Activated naive CD4-positive, alpha-beta T cell treated with anti-CD3 and anti-CD28 coated beads for 36 hours (primary cell): Measurements from ENCODE around the gene AMER3. TPM values are rescaled to one million over a fixed set of nuclear protein-coding genes. Genes with fewer than 3 reads are reported as not detected.

ENCODE experiments used
- CTCF ChIA-PET: fragments of 350-600 bp; sonication (Branson Sonifier 250); formaldehyde crosslinking; loops from one replicate; lab custom pipeline; 2021; ENCODE audit warnings: antibody characterized with exemption; lab: Charles Lee
- DNase-seq: peaks from one replicate; pipeline ENCODE4 v3.0.0-alpha.2; 2020
- H3K27ac Mint-ChIP-seq: one replicate; pipeline ENCODE4 v1.8.0; 2021; ENCODE audit warnings: mild to moderate bottlenecking, mixed read lengths
- H3K27me3 Mint-ChIP-seq: one replicate; pipeline ENCODE4 v1.8.0; 2021; ENCODE audit warnings: low read depth, mixed read lengths
- H3K36me3 Mint-ChIP-seq: one replicate; pipeline ENCODE4 v1.8.0; 2021; ENCODE audit warnings: low read depth, mixed read lengths
- H3K4me1 Mint-ChIP-seq: one replicate; pipeline ENCODE4 v1.8.0; 2021; ENCODE audit warnings: low read depth, mixed read lengths
- H3K4me3 Mint-ChIP-seq: one replicate; pipeline ENCODE4 v1.8.0; 2021; ENCODE audit warnings: mild to moderate bottlenecking, moderate library complexity, mixed read lengths
- H3K9me3 Mint-ChIP-seq: one replicate; pipeline ENCODE4 v1.8.0; 2021; ENCODE audit warnings: mixed read lengths
- intact Hi-C: fragments of 100-400 bp; cut with micrococcal nuclease; formaldehyde crosslinking; loops from one replicate; pipeline ENCODE4 v1.15.1; 2023
- total RNA-seq, 2 experiments: library from RNA; stranded (reverse); gene quantifications; one replicate each; pipeline ENCODE4 v1.2.3, GENCODE V29; 2021

The AMER3 gene
- total RNA-seq, 2 experiments from 2014 or later: not detected

- intact Hi-C loops: no loop called here
- no peaks in the 10 kb centered on the region for H3K36me3 Mint-ChIP-seq
- no peak overlapping the region for H3K27ac Mint-ChIP-seq
- H3K4me3 Mint-ChIP-seq: no peak overlapping the region
- peaks cover 5% of the 10 kb centered on the region for H3K27me3 Mint-ChIP-seq
- no peaks in the 10 kb centered on the region for H3K4me1 Mint-ChIP-seq
- H3K9me3 Mint-ChIP-seq: no peaks in the 10 kb centered on the region
- CTCF ChIA-PET: interaction anchor here (0.7 to 1.6 kb wide), 3 partner anchors 9 to 107 kb away, joined by 3 to 8 read pairs (median 4); no protein-coding TSS in a partner anchor
- no peak for DNase-seq
Observed at GRCh38 chr2:130813722-130814121, 58.4 kb downstream of the AMER3 start.

GRCh38 chr2:130814931-130815680 is 59.8 kb downstream of the AMER3 start:
- intact Hi-C loops: no loop called here
- Mint-ChIP-seq H3K36me3 (no peaks in the 10 kb centered on the region), H3K27me3 (peaks cover 3% of the 10 kb centered on the region), H3K4me1 (no peaks in the 10 kb centered on the region), H3K27ac (no peak overlapping the region), H3K9me3 (no peaks in the 10 kb centered on the region), H3K4me3 (no peak overlapping the region)
- DNase-seq: no peak
- CTCF ChIA-PET: interaction anchor here (1.3 kb wide), 1 partner anchor 18 kb away, joined by 3 read pairs; no protein-coding TSS in a partner anchor

Other genes with a start within 250 kb of the AMER3 start
- gene POTEI, start 246.2 kb upstream of the AMER3 start, total RNA-seq: not detected
- not detected for gene CFC1B, start 234.3 kb upstream of the AMER3 start, total RNA-seq
- not detected for gene CFC1, start 156.0 kb upstream of the AMER3 start, total RNA-seq
- gene POTEJ, start 144.1 kb upstream of the AMER3 start, total RNA-seq: not detected
- not detected for gene GPR148, start 26.5 kb upstream of the AMER3 start, total RNA-seq
- gene ARHGEF4, start 81.4 kb downstream of the AMER3 start, total RNA-seq: 1 to 10 TPM; 2.6 to 3.3 TPM